H9 (cell line): ENCODE results near the gene GCGR. TPM values are rescaled to one million over a fixed set of nuclear protein-coding genes. Genes with fewer than 3 reads are reported as not detected.
A peak's percentile ranks its signal among the peaks of the same experiment; 100 is the strongest.

Experiments used
- DNase-seq: peaks from one replicate; pipeline ENCODE4 v3.0.0-alpha.2; 2017
- H2AFZ ChIP-seq: one replicate; pipeline ENCODE4 v1.6.1; 2013; ENCODE audit warnings: mild to moderate bottlenecking, low read length, control low read depth, moderate library complexity
- H2AK5ac ChIP-seq: 2 replicates; pipeline ENCODE4 v1.6.1; 2013; ENCODE audit warnings: low read length, control low read depth, mixed read lengths; ENCODE audit not compliant: insufficient read length
- H2BK120ac ChIP-seq: one replicate; pipeline ENCODE4 v1.6.1; 2013; ENCODE audit warnings: low read depth, mild to moderate bottlenecking, low read length, control low read depth, inconsistent platforms; ENCODE audit not compliant: poor library complexity, severe bottlenecking
- H2BK12ac ChIP-seq: 2 replicates; pipeline ENCODE4 v1.6.1; 2013; ENCODE audit warnings: low read length, control low read depth, mixed read lengths, low read depth; ENCODE audit not compliant: insufficient read length
- H2BK15ac ChIP-seq: 2 replicates; pipeline ENCODE4 v1.6.1; 2013; ENCODE audit warnings: low read depth, low read length, control low read depth
- H2BK20ac ChIP-seq: one replicate; pipeline ENCODE4 v1.6.1; 2013; ENCODE audit warnings: low read depth, mild to moderate bottlenecking, low read length, control low read depth, inconsistent platforms; ENCODE audit not compliant: poor library complexity, severe bottlenecking
- H2BK5ac ChIP-seq: 2 replicates; pipeline ENCODE4 v1.6.1; 2013; ENCODE audit warnings: low read length, control low read depth, mixed read lengths; ENCODE audit not compliant: insufficient read length
- H3K14ac ChIP-seq: 2 replicates; pipeline ENCODE4 v1.6.1; 2013; ENCODE audit warnings: low read length, control low read depth; ENCODE audit not compliant: insufficient read depth
- H3K18ac ChIP-seq: 2 replicates; pipeline ENCODE4 v1.6.1; 2013; ENCODE audit warnings: low read depth, mild to moderate bottlenecking, mixed read lengths, low read length, control low read depth; ENCODE audit not compliant: insufficient read length
- H3K23ac ChIP-seq: 2 replicates; pipeline ENCODE4 v1.6.1; 2013; ENCODE audit warnings: low read length, control low read depth, mixed read lengths, low read depth; ENCODE audit not compliant: insufficient read length
- H3K23me2 ChIP-seq: 2 replicates; pipeline ENCODE4 v1.6.1; 2013; ENCODE audit warnings: low read depth, mild to moderate bottlenecking, mixed read lengths, low read length, control low read depth; ENCODE audit not compliant: insufficient read length, poor library complexity, severe bottlenecking
- H3K27ac ChIP-seq: 2 replicates; pipeline ENCODE4 v1.5.1; 2013; ENCODE audit warnings: low read length, control low read depth, mixed read lengths, low read depth; ENCODE audit not compliant: insufficient read length
- H3K27me3 ChIP-seq: 2 replicates; pipeline ENCODE4 v1.6.1; 2013; ENCODE audit warnings: low read length, control low read depth, inconsistent platforms; ENCODE audit not compliant: insufficient read depth
- H3K4ac ChIP-seq: 2 replicates; pipeline ENCODE4 v1.6.1; 2013; ENCODE audit warnings: low read depth, mild to moderate bottlenecking, control low read depth, inconsistent platforms, low read length, moderate library complexity
- H3K4me1 ChIP-seq: 2 replicates; pipeline ENCODE4 v1.6.1; 2013; ENCODE audit warnings: low read length, control low read depth, inconsistent platforms; ENCODE audit not compliant: insufficient read depth
- H3K4me2 ChIP-seq: 2 replicates; pipeline ENCODE4 v1.6.1; 2013; ENCODE audit warnings: low read length, control low read depth, mixed read lengths; ENCODE audit not compliant: insufficient read length, insufficient read depth
- H3K56ac ChIP-seq: 2 replicates; pipeline ENCODE4 v1.6.1; 2013; ENCODE audit warnings: low read depth, mild to moderate bottlenecking, mixed read lengths, low read length, control low read depth; ENCODE audit not compliant: insufficient read length
- H3K79me1 ChIP-seq: 2 replicates; pipeline ENCODE4 v1.6.1; 2013; ENCODE audit warnings: low read depth, mild to moderate bottlenecking, moderate library complexity, low read length, control low read depth, inconsistent platforms; ENCODE audit not compliant: insufficient read depth, poor library complexity, severe bottlenecking
- H3K79me2 ChIP-seq: 2 replicates; pipeline ENCODE4 v1.6.1; 2013; ENCODE audit warnings: low read length, control low read depth, inconsistent platforms; ENCODE audit not compliant: insufficient read depth
- H3K9ac ChIP-seq: 2 replicates; pipeline ENCODE4 v1.6.1; 2013; ENCODE audit warnings: low read length, control low read depth, mixed read lengths; ENCODE audit not compliant: insufficient read length; ENCODE audit errors: extremely low read depth
- H3K9me3 ChIP-seq: one replicate; pipeline ENCODE4 v1.6.1; 2013; ENCODE audit warnings: low read depth, low read length, inconsistent platforms; ENCODE audit not compliant: control insufficient read depth
- H3T11ph ChIP-seq: one replicate; pipeline ENCODE4 v1.6.1; 2013; ENCODE audit warnings: mild to moderate bottlenecking, low read length, control low read depth, inconsistent platforms
- H4K20me1 ChIP-seq: one replicate; pipeline ENCODE4 v1.6.1; 2013; ENCODE audit not compliant: control insufficient read depth, insufficient read length, insufficient read depth
- H4K5ac ChIP-seq: 2 replicates; pipeline ENCODE4 v1.6.1; 2013; ENCODE audit warnings: low read depth, mild to moderate bottlenecking, mixed read lengths, low read length, control low read depth; ENCODE audit not compliant: insufficient read length
- H4K8ac ChIP-seq: replicated peaks from 2 replicates; pipeline ENCODE4 v1.6.1; 2013; ENCODE audit warnings: low read length, control low read depth, mixed read lengths, low read depth; ENCODE audit not compliant: insufficient read length
- H4K91ac ChIP-seq: 2 replicates; pipeline ENCODE4 v1.6.1; 2013; ENCODE audit warnings: low read depth, mild to moderate bottlenecking, moderate library complexity, mixed read lengths, low read length, control low read depth; ENCODE audit not compliant: insufficient read length
- H3K27ac Mint-ChIP-seq, 3 experiments: 2 replicates in 2 of 3; 3 replicates in 1 of 3; pipeline ENCODE4 v1.8.0; 2020 to 2021; ENCODE audit warnings: mixed read lengths in 3 of 3, mild to moderate bottlenecking in 1 of 3, moderate library complexity in 1 of 3
- H3K27me3 Mint-ChIP-seq: 2 replicates; pipeline ENCODE4 v1.8.0; 2021; ENCODE audit warnings: low read depth, mild to moderate bottlenecking, moderate library complexity, mixed read lengths
- H3K36me3 Mint-ChIP-seq, 3 experiments: 2 replicates in 2 of 3; 3 replicates in 1 of 3; pipeline ENCODE4 v1.8.0; 2020 to 2021; ENCODE audit warnings: low read depth in 3 of 3, mixed read lengths in 3 of 3; ENCODE audit not compliant: insufficient read depth in 1 of 3
- H3K4me1 Mint-ChIP-seq, 2 experiments: 2 replicates each; pipeline ENCODE4 v1.8.0; 2020; ENCODE audit warnings: mixed read lengths in 2 of 2
- H3K4me3 Mint-ChIP-seq, 2 experiments: 2 replicates in 1 of 2; 3 replicates in 1 of 2; pipeline ENCODE4 v1.8.0; 2020 to 2021; ENCODE audit warnings: mild to moderate bottlenecking in 2 of 2, mixed read lengths in 2 of 2, moderate library complexity in 1 of 2
- H3K9me3 Mint-ChIP-seq, 2 experiments: 2 replicates in 1 of 2; 3 replicates in 1 of 2; pipeline ENCODE4 v1.8.0; 2020; ENCODE audit warnings: mild to moderate bottlenecking in 2 of 2, mixed read lengths in 2 of 2, moderate library complexity in 1 of 2
- CTCF ChIP-seq: fragments of 200-600 bp; sonication (generic); conservative IDR thresholded peaks from 3 replicates; pipeline ENCODE4 v1.8.0; 2021; ENCODE audit warnings: antibody characterized with exemption, mild to moderate bottlenecking
- WGBS: extraction: QIAGEN DNeasy Blood & Tissue Kit; methylation state at CpG from one replicate; pipeline ENCODE4 v1.1.7; 2013; ENCODE audit warnings: missing lambda C conversion rate, low lambda C conversion rate, mixed read lengths; ENCODE audit not compliant: insufficient read length; ENCODE audit errors: extremely low coverage; 5-methylcytosine and 5-hydroxymethylcytosine counted together
- total RNA-seq: library from RNA; stranded (reverse); gene quantifications from 2 replicates; pipeline ENCODE4 v1.2.1, GENCODE V29; 2021

GCGR gene
- total RNA-seq, 1 experiment from 2014 or later, result 0.24 TPM

DNA sequence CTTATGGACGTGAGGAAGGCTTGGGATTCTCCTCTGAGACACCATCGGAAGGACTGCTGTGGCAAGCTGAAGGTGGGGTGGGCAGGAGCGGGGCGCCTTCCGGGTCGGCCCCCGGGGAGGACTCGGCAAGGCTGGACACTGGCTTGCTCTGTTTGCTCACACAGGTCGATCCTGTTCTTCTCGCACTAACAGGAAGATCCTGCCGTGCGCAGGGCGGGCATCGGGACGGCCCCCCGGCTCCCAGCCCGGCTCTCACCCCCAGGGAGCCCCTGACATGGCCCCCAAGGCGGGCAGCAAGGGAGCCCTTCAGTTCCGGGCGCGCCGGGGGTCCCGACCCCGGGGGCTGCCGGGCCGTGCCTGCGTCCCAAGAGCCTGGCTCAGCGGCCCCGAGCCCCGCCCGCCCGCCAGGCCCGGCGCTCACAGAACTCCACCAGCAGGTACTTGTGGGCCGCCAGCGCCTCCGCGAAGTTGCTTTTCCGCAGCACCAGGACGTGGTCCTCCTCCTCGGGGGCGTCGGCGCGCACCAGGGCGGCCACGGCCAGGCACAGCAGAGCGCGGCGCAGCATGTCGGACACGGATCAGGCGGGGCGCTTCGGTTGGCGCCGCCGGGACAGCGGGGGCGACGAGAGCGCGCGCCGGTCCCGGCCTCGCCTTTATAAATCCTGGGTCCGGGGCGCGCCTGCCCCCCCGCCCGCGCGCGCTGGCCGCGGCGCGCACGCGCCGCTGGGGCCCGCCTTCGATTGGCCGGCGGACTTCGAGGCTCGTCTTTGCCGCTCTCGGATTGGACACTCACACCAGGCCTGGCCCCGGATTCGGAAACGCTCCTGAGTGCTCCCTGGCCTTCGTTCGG, 56.2 kb downstream of the GCGR start, which contains the start of gene P4HB:
P4HB (minus strand) TSS at position 630 of the 850 bp plus-strand sequence; CDS start at position 566, 64 bp downstream.
- Histone ChIP-seq H2BK120ac (no peak within 1 kb of the TSS), H4K5ac (no peak within 1 kb of the TSS), H3K18ac (peak within 1 kb of the TSS; percentile 84), H3K4me1 (peaks cover 3% of the 10 kb centered on the region; the same call in 1 of the 2 replicates), H4K20me1 (peaks cover 2% of the 10 kb centered on the region), H3K9me3 (no peaks in the 10 kb centered on the region), H3T11ph (no peak within 1 kb of the TSS), H3K79me1 (peaks cover 14% of the 10 kb centered on the region), H4K91ac (no peak within 1 kb of the TSS), H2BK5ac (peak within 1 kb of the TSS; percentile 33), H3K14ac (peak within 1 kb of the TSS; percentile 94), H3K23me2 (peaks cover 10% of the 10 kb centered on the region), H2BK12ac (no peak within 1 kb of the TSS), H4K8ac (no peak within 1 kb of the TSS), H3K79me2 (peaks cover 20% of the 10 kb centered on the region; the same call in 1 of the 2 replicates), H2AFZ (no peak within 1 kb of the TSS), H3K4me2 (peak within 1 kb of the TSS; percentile 90), H2AK5ac (no peak within 1 kb of the TSS), H3K56ac (no peak within 1 kb of the TSS), H3K27ac (no peak within 1 kb of the TSS), H3K27me3 (no peaks in the 10 kb centered on the region), H2BK20ac (no peak within 1 kb of the TSS), H3K23ac (no peak within 1 kb of the TSS), H3K9ac (peak within 1 kb of the TSS; percentile 92), H2BK15ac (no peak within 1 kb of the TSS), H3K4ac (no peak within 1 kb of the TSS)
- no CpG with 5 or more reads among the region's 95 CpGs for WGBS
- Mint-ChIP-seq H3K9me3 (peaks cover 0 to 3% of the 10 kb centered on the region in 2 experiments; a peak in 1 of 5 replicates), H3K4me1 (peaks cover 9 to 20% of the 10 kb centered on the region in 2 experiments), H3K27me3 (peaks cover 2% of the 10 kb centered on the region), H3K4me3 (peak within 1 kb of the TSS; percentile 82 to 94), H3K27ac (peak within 1 kb of the TSS; percentile 96 to 98 (median 97)), H3K36me3 (peaks cover 20 to 56% (median 53%) of the 10 kb centered on the region in 3 experiments; a peak in 6 of 7 replicates)
- DNase-seq, result no peak
- no peak for TF ChIP-seq CTCF
